Fibroblast of skin of right biceps (primary cell): ENCODE measurements around the gene PRR5L.
"Not testable (repeated sequence)": the region's sequence is repeated elsewhere in the genome, so short reads cannot be mapped to it uniquely, and the experiment has no call there.

ENCODE experiments used
- DNase-seq: peaks from one replicate; pipeline ENCODE4 v3.0.0-alpha.2; 2013

Gene PRR5L

DNA sequence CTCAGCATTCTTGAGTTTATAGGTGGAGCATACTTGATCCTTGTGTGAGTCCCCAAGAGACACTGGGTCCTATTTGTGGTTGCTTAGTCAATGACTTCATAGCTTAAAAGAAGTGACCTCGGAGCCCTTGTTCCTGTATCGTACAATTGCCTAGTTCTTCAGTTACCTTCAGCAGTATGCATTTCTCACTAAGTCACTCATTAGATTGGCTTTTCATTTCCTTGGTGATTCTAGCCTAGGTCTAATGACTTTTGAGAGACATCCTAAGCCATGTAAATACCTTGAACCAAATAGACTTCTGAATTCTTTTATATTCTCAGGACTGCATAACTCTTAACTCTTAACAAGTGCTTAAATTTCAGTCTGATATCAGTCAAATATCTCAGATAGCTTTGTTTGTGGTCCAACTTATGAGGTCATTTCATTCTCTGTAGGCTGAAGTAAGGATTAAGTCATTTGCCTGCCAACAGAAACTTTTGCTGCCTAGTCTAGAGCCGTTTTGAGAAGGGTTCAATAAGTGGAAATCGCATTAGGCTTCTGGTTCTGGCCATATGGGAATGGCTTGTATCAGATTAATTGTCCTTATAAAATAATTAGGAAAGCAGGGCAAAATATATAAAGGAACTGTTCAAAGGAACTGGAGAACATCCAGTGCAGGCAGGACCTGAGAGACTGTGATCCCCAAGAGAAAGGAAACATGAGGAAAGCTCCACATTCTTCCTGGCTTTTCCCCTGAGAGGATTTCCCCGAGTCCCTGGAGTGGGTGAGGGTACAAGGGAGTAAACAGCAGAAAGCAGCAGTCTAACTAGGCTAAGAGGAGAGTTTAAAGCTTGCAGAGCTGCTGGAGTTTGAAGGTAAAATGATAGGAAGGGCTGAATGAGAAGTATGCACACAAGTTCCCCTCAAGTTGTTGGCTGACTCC, 174.1 kb downstream of the PRR5L start:
- peak; percentile 92 for DNase-seq

DNA sequence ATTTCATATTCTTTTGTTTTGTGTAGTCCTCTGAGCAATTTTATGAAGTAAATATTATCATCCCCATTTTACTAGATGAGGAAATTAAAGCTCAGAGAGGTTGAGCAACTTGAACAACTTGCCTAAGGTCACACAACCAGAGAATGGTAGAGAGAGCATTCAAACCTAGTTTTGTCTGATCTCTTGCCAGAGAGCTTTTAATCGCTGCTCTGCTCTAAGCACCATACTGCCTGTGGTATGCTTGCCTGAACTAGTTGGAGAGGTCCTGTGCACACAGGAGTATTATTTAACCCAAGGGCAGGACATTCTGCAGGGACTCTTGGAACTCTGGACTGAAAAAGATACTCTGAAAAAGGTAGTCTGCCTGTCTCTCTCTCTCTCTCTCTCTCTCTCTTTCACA, 175.5 kb downstream of the PRR5L start:
- DNase-seq: no peak

DNA sequence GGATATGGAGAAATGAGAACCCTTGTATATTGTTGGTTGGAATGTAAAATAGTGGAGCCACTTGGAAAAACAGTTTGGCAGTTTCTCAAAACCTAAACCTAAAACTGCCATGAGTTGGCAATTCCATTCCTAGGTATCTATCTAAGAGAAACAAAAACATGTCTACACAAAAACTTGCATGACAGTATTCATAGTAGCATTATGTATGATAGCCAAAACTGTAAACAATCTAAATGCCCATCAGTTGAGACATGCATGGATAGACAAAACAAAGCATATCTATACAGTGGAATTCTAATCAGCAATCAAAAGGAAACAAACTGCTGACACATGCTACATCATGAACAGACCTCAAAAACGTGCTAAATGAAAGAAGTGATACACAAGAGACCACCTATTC, 179.1 kb downstream of the PRR5L start:
- DNase-seq: peak; percentile 49

DNA sequence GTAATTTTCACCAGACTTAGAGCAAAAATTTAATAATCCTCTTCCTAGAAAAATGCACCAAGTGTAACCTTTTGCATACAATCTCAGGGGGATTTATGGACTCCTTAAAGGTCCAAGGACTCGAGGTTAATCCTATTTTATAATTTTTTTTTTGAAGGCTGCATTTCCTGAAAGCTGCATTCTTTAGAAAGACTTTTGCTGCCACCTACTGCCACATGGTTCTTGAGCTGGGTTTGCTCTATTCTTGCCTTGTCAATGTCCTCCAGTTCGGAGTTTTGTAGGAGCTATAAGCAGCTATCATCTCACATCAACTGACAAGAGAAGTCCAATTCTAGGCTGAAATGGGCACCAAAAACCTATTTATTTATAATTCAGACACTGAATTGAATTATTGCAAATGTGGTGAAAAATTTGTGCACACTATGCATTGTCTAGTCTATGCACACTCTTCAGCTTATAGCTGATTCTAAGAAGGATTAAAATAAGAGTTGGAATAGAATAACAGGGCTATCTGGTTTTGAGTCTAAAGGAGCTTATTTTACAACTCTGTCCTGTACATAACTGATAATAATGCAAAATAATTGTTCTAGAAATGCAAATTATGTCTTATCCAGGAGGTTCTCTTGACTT, 182.7 kb downstream of the PRR5L start:
- peak; percentile 59 for DNase-seq

DNA sequence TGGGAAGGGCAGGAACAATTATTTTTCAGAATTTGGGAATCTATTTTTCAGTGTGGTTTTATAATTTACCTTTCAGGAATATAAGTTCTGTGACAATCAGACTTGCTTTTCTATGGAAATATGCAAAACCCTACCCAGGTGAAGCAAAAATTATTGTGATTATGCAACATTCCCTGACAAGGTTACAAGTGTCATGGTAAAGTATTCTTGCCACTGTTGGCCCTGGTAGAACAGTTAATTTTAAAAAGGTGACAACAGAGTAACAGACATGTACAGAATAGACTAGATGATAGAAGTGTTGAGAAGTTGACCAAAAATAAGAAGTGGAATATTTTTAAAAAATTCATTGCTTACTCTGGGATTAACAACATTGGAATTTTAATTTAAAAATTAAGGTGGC, 184.7 kb downstream of the PRR5L start:
- no peak for DNase-seq

DNA sequence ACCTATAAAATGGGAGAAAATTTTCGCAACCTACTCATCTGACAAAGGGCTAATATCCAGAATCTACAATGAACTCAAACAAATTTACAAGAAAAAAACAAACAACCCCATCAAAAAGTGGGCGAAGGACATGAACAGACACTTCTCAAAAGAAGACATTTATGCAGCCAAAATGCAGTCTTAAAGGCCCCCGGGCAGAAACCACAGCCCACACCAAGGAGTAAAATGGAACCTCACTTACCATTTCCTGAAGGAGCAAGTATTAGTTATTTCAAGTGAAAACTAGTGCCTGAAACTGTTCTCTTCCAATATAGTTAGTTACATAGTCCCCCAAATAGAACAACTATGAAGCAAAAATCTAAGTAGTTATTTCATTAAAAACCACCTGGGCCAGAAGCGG, 187.0 kb downstream of the PRR5L start:
- DNase-seq: not testable (repeated sequence)

DNA sequence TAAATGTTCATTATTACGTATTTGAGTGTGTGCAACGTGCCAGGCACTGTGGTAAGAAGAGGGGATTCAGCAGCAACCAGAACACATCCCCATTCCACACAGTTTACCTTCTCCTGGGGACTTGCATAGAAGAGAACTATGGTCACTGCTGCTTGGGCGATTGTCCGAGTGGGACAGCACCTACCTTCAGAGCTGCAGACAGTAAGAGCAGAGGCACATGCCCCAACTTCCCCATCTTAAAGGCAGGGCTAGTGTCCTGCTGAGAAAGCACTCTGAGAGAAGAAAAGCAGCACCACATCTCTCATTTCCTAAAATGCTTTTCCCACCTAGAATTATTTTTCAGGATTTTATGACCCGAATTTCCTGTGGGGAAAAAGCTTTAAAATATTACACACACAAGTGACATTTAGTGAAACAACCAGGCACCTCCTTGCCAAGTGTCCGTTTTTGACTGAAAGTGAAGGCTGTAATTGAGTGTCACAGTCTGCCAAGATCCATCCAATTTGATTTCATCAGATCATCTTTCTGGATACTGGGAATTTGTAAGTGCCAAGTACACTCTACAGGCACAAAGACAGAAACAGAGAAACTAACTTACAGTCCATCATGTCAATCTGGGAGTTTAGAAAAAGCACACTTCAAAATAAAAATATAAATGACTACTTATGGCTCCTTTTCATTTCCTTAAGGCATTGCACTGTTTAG, 189.4 kb downstream of the PRR5L start:
- DNase-seq: no peak

DNA sequence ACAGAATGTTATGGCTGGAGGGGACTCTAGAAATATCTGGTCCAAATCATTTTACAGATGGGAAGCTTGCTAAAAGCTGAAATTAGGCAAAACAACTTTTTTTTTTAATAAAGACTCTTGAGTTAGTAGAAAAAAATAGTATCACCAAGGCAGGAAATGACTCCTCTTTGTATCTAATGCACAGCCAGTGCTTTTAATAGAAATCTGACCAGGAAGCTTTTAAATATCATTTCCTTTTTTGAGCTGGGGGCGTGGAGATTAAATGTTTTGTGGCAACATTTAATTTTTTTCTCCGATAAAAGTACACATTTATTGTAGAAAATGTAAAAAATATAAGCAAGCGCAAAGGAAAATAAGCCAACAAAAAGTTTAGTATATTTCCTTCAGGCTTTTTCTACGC, 191.5 kb downstream of the PRR5L start:
- DNase-seq: no peak

DNA sequence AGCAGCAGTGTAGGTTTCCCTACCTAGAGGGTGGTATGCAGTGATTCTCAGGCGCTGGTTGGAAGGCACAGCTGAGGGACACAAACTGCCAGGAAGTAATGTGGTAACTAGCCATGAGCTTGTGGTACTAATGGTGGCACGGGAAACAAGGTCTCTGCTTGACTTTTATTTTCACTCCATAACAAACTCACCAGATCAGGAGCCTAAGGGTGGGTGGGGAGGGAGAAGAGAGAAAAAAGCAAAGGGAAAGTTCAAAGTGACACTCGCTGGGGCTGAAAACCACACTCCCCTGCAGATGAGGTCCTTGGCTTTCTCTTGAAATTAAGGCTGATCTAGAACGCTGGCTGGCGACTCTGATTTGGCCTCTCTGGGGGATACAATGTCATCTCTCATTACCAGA, 192.0 kb downstream of the PRR5L start:
- DNase-seq: no peak

DNA sequence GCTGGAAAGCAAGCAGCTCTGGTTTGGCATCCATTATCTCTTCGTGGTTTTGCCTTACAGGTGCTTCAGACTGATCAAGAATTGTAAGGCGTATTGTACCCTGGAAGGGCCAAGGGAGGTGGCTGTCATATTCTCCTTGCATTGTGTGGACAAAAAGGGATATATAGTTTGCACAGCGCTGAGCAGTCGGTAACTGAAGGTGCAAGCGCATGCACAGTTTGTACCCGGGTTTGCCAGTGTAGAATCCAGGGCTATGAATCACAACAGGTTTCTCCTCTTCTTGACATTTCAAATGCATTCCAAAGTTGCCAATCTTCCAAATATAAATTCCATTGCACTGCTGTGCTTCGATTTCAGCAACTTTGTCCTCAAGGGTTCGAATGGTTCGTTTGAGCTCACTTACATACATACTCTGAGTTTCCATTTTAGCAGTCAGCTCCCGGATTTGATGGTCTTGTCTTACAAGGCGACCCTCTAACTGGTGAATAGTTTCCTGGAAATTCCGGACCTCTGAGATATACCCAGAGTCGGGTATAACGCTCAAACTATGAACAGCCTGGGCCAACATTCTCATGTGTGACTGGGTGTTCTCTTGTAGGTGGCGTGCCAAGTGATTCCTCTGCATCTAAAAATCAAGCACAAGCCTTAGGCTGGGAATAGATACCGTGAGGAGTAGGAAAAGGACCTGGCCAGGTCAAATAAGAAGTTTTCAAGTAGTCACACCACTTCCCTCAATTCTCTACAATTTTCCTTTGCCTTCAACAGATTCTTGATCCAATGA, 194.1 kb downstream of the PRR5L start:
- no peak for DNase-seq

DNA sequence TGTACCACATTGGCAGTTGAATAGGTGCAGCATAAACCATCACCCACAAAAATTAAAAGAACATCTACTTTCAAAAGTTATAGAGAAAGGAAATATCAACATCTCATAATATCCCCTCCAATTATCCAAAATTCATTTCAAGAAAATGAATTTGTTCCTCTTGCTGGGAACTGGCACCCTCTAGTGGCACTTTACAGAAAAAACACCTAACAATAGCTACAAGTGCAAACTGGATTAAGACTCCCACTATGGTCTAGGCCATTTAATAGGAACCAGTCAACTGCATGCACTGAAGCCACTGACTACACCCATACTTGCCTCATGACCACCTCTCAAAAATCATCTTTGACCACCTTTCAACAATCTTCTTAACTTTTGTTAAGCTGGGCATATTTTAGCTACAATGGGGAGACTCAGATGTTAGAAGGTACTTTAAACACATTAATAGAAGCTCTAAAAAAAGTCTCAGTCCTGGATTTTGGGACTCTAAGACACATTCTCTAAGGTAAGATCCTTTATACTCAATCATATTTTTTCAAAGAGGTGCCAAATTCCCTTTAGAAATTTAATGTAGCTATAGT, 196.7 kb downstream of the PRR5L start:
- DNase-seq: peak; percentile 47

DNA sequence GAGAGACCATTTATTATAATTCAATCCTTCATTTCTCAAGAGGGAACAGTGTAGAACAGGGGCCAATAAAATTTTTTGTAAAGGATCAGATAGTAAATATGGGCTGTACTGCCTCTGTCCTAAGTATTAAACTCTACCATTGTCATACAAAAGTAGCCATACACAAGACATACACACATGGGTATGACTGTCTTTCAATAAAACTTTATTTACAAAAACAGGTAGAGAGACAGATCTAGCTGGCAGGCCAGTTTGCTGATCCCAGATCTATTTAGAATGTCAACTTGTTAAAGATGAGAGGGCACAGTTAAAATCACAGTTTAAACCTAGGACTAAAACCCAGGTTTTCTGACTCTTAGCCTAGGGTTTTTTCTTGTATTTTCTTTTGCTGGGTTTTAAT, 197.2 kb downstream of the PRR5L start:
- DNase-seq: no peak

DNA sequence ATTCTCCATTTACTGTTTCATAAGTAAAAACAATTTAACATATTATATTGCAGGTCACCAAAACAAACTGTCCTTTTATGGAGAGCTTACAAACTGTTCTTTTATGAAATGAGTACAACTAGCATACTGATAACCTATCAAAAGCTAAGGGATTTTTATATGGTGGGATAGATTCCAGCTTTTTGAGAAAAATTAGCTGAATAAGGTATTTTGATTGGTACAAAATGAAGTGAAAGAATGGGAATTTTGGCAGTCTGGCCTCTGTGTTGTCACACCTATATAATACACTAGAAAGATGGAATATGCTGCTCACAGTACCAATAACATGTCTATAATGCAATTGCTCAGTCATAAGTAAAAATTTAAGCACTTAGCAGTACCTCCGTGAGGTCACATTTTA, 202.6 kb downstream of the PRR5L start:
- no peak for DNase-seq

DNA sequence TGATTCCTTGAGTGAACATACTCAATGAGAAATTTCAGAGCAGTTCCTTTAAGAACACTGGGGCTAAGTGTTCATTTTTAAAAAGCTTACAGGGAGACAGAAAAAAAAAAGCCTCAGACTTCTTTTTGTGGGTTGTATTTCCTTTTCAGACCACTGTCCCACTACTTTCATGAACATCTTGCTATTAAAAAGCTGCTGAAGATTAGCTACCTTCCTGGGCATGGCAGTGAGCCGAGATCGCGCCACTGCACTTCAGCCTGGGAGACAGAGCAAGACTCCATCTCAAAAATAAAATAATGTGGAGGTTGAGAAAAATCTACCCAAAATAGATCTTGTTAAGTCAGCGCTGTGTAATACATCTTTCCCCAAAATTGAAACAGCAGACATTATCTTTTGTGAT, 203.2 kb downstream of the PRR5L start:
- DNase-seq: no peak

DNA sequence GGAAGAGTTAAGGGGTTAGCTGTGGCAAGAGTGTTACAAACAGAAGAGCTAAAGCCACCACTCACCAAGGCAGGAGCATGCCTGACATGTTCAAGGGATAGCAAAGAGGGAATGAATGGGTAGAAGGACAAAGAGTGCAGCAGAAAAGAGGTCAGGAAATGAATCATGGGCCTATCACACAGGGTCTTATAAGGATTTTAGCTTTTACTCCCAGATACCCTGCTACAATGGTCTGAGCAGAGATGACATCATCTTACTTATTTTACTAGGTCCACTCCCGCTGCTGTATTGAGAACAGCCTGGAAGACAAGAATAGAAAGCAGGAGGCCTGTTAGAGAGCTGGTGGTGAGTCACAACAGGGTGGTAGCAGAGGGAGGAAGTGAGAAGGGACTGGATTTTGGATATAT, 204.2 kb downstream of the PRR5L start:
- peak; percentile 94 for DNase-seq

DNA sequence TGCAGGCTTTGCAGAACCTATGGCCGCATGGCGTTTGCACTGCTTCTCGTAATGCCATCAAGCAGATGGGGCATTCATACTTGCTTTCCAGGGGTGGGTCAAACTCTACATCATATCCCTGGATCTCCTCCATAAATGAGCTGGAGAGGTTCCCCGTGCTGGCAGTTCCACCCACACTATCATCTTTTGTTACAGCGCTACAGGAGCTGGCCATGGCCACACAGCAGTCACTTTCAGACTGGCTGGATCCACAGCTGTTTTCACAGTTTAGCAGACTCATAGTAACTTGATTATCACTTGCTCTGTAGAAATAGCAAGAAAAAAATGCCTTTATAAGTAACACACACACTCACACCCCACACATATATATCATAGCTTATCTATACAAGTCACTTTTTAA, 205.1 kb downstream of the PRR5L start:
- DNase-seq: no peak

DNA sequence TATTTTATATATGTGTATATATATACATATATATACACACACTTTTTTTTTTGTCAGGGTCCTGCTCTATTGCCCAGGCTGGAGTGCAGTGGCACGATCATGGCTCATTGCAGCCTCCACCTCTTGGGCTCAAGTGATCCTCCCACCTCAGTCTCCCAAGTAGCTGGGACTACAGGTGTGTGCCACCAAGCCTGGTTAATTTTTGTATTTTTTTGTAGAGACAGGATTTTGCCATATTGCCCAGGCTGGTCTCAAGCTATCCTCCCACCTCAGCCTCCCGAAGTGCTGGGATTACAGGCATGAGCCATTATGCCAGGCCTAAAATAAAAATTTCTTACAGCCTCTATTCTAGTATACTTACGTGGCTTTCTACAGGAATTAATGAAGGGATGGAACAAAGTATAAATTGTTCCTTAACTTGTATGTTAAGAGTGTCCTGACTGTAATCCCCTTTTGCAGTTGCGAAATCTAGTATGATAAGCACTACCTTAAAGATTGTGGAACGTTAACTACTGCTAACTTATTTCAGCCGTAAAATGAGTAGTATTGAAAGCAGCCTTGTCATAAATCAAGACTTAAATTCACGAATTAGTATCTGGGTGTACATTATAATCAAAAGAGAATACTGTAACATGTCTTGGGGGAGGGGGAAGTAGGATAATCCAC, 211.9 kb downstream of the PRR5L start:
- DNase-seq: no peak

DNA sequence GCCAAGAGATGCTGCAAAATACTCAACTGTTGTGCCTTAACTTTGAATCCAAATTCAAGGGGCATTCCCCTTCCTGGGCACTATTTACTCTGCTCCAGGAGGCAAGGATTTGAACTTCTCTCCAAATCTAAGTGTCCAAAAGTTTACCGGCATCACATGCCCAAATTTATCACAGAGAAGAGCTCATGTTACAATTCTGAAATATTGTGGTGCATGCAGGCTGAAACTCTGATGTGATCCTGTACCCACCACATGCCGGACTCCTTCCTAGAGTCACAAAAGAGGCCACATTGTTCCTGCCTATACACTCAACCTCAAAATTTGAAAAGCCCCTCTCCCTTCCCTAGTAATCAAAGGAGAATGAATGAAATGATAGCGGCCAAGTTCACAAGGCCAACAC, 212.7 kb downstream of the PRR5L start:
- no peak for DNase-seq

DNA sequence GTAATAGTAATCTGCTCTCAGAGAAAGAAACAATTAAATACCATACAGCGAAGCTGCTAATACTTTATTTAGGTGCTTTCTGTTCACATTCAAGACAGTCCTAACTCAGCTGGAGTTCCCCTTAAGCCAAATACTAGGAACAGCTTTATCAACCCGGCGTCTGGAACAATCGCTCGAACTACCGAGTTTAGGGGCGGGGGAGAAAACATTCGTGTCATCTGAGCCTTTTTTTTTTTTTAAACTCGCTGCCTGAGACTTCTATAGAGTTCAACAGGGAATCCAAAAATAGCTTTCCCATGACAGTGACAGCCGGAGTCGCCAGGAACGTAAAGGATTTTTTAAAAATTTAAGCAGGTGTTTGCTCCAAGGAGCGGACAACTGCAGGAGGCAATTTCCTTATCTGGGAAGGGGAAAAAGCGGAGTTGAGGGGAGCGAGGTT, 213.1 kb downstream of the PRR5L start:
- DNase-seq: peak; percentile 45

DNA sequence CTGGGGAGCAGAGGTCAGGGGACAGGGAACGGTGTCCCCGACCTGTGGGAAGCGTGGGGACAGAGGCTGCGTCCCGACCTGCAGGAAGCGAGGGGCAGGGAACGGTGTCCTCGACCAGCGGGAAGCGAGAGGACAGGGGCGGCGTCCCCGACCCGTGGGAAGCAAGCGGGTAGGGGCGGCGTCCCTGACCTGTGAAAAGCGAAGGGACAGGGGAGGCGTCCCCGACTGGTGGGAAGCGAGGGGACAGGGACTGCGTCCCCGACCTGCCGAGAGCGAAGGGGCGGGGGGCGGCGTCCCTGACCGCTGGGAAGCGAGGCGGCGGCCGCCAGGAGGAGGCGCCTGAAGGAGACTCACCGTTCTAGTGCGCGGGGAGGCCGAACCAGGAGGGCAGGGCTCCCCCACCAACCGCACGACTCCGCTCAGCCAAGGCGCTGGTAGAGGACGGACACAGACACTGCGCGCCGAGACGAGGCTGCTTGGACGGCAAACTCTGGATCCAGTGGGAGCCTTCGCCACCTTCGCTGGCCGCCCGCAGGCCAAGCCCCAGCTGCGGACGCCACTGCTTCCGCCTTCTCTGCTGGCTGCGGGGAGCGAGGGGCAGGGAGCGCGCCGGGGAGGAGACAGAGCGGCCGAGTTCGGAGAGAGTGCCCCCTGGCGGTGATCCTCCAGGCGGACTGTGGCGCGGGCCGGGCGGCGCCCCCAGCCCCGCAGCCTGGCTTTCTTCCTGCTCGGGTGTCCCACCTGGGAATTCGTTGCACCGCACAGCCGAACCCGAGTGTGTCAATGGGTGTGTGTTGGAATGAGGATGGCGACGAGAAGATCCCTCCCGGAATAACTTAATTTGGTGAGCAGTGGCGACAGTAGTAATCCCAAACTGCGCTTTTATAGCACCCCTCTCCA, 213.9 kb downstream of the PRR5L start, which contains the start of gene TRAF6:
TRAF6 (minus strand) TSS at position 579 of the 900 bp plus-strand sequence. CDS start 8,757 bp downstream, outside the sequence.
- DNase-seq: peak; percentile 85

DNA sequence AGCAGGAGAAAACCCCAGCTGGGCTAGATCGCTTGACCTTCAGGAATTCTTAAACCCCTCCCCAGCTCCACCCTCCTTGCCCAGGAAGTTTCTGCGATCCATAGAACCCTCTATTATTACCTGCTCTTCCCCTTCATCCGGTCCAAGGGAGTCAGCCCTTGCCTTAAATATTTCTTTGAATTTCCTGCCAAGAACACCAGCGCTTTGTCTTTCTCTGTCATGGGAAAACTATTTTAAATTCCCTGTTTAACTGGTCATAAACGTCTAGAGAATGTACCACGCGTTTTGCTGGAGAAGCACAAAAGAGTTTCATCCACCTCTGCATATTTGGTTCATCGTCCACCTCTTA, 214.5 kb downstream of the PRR5L start:
- DNase-seq: peak; percentile 69
